H7 (cell line): ENCODE results near the gene TTC7B. TPM values are rescaled to one million over a fixed set of nuclear protein-coding genes. Genes with fewer than 3 reads are reported as not detected.

Source experiments
- DNase-seq: peaks from one replicate; pipeline ENCODE4 v3.0.0; 2012
- H3K27me3 ChIP-seq: 2 replicates; pipeline ENCODE4 v1.6.0; 2011; ENCODE audit warnings: mild to moderate bottlenecking, low read length; ENCODE audit not compliant: control insufficient read depth, insufficient read depth
- H3K36me3 ChIP-seq: replicated peaks from 2 replicates; pipeline ENCODE4 v1.5.1; 2011; ENCODE audit warnings: low read length; ENCODE audit not compliant: control insufficient read depth, insufficient read depth
- H3K4me3 ChIP-seq: 2 replicates; pipeline ENCODE4 v1.5.1; 2011; ENCODE audit warnings: low read depth, mild to moderate bottlenecking, control low read depth, low read length, moderate library complexity; ENCODE audit not compliant: insufficient read depth
- total RNA-seq: library from RNA; depleted of rRNA; stranded (reverse); fragments of >200 nt; shearing (Covaris generic); gene quantifications from 2 replicates; pipeline ENCODE4 v1.2.3, GENCODE V29; 2014

The TTC7B gene
- total RNA-seq, 1 experiment from 2014 or later = 27.4 TPM

- H3K27me3 ChIP-seq = no peaks in the 10 kb centered on the region
- no peaks in the 10 kb centered on the region for H3K36me3 ChIP-seq
- no peak overlapping the region for H3K4me3 ChIP-seq
- DNase-seq = no peak
Measured at GRCh38 chr14:90552465-90553297, 263.5 kb downstream of the TTC7B start.

GRCh38 chr14:90551733-90552464, 264.3 kb downstream of the TTC7B start:
- H3K36me3 ChIP-seq = no peaks in the 10 kb centered on the region
- H3K4me3 ChIP-seq = no peak overlapping the region
- H3K27me3 ChIP-seq = no peaks in the 10 kb centered on the region
- no peak for DNase-seq

GRCh38 chr14:90551070-90551704, 265.0 kb downstream of the TTC7B start:
- no peak for DNase-seq
- H3K4me3 ChIP-seq = no peak overlapping the region
- H3K27me3 ChIP-seq = no peaks in the 10 kb centered on the region
- no peaks in the 10 kb centered on the region for H3K36me3 ChIP-seq

- no peaks in the 10 kb centered on the region for H3K36me3 ChIP-seq
- no peaks in the 10 kb centered on the region for H3K27me3 ChIP-seq
- no peak overlapping the region for H3K4me3 ChIP-seq
- no peak for DNase-seq
Measured at GRCh38 chr14:90549794-90550641, 266.2 kb downstream of the TTC7B start.

- DNase-seq = no peak
- no peaks in the 10 kb centered on the region for H3K36me3 ChIP-seq
Measured at GRCh38 chr14:90548455-90548854, 267.8 kb downstream of the TTC7B start.

GRCh38 chr14:90547968-90548367, 268.3 kb downstream of the TTC7B start:
- no peak for DNase-seq
- no peak overlapping the region for H3K4me3 ChIP-seq
- no peaks in the 10 kb centered on the region for H3K27me3 ChIP-seq
- no peaks in the 10 kb centered on the region for H3K36me3 ChIP-seq

More at GRCh38 chr14:90548455-90548854, 267.8 kb downstream of the TTC7B start:
- no peaks in the 10 kb centered on the region for H3K27me3 ChIP-seq
- no peak overlapping the region for H3K4me3 ChIP-seq

GRCh38 chr14:90547250-90547649, 269.0 kb downstream of the TTC7B start:
- H3K36me3 ChIP-seq = no peaks in the 10 kb centered on the region
- H3K27me3 ChIP-seq = no peaks in the 10 kb centered on the region
- no peak overlapping the region for H3K4me3 ChIP-seq
- DNase-seq = no peak

GRCh38 chr14:90546767-90547166, 269.5 kb downstream of the TTC7B start:
- peak; percentile 87 for DNase-seq

GRCh38 chr14:90545966-90546751, 270.1 kb downstream of the TTC7B start:
- Histone ChIP-seq H3K4me3 (no peak overlapping the region), H3K36me3 (no peaks in the 10 kb centered on the region), H3K27me3 (no peaks in the 10 kb centered on the region)
- peak; percentile 72 for DNase-seq

More at GRCh38 chr14:90546767-90547166, 269.5 kb downstream of the TTC7B start:
- H3K4me3 ChIP-seq = no peak overlapping the region
- no peaks in the 10 kb centered on the region for H3K36me3 ChIP-seq
- no peaks in the 10 kb centered on the region for H3K27me3 ChIP-seq

- Histone ChIP-seq H3K27me3 (no peaks in the 10 kb centered on the region), H3K36me3 (no peaks in the 10 kb centered on the region), H3K4me3 (no peak overlapping the region)
- DNase-seq = no peak
Measured at GRCh38 chr14:90545382-90545781, 270.8 kb downstream of the TTC7B start.

GRCh38 chr14:90544971-90545370, 271.3 kb downstream of the TTC7B start:
- Histone ChIP-seq H3K4me3 (no peak overlapping the region), H3K27me3 (no peaks in the 10 kb centered on the region), H3K36me3 (no peaks in the 10 kb centered on the region)
- no peak for DNase-seq

GRCh38 chr14:90544566-90544965, 271.7 kb downstream of the TTC7B start:
- Histone ChIP-seq H3K36me3 (no peaks in the 10 kb centered on the region), H3K4me3 (no peak overlapping the region), H3K27me3 (no peaks in the 10 kb centered on the region)
- no peak for DNase-seq

- no peak for DNase-seq
- H3K27me3 ChIP-seq = no peaks in the 10 kb centered on the region
- no peak overlapping the region for H3K4me3 ChIP-seq
- no peaks in the 10 kb centered on the region for H3K36me3 ChIP-seq
Measured at GRCh38 chr14:90543876-90544275, 272.4 kb downstream of the TTC7B start.
